Measurements from ENCODE around the gene ATP9A. TPM values are rescaled to one million over a fixed set of nuclear protein-coding genes. Genes with fewer than 3 reads are reported as not detected.

The ATP9A gene, protein sequence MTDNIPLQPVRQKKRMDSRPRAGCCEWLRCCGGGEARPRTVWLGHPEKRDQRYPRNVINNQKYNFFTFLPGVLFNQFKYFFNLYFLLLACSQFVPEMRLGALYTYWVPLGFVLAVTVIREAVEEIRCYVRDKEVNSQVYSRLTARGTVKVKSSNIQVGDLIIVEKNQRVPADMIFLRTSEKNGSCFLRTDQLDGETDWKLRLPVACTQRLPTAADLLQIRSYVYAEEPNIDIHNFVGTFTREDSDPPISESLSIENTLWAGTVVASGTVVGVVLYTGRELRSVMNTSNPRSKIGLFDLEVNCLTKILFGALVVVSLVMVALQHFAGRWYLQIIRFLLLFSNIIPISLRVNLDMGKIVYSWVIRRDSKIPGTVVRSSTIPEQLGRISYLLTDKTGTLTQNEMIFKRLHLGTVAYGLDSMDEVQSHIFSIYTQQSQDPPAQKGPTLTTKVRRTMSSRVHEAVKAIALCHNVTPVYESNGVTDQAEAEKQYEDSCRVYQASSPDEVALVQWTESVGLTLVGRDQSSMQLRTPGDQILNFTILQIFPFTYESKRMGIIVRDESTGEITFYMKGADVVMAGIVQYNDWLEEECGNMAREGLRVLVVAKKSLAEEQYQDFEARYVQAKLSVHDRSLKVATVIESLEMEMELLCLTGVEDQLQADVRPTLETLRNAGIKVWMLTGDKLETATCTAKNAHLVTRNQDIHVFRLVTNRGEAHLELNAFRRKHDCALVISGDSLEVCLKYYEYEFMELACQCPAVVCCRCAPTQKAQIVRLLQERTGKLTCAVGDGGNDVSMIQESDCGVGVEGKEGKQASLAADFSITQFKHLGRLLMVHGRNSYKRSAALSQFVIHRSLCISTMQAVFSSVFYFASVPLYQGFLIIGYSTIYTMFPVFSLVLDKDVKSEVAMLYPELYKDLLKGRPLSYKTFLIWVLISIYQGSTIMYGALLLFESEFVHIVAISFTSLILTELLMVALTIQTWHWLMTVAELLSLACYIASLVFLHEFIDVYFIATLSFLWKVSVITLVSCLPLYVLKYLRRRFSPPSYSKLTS
- total RNA-seq (2022; extraction: Qiagen RNA extraction): 11.3 to 17.7 TPM (median 14.3 TPM) in 5 replicates

DNA sequence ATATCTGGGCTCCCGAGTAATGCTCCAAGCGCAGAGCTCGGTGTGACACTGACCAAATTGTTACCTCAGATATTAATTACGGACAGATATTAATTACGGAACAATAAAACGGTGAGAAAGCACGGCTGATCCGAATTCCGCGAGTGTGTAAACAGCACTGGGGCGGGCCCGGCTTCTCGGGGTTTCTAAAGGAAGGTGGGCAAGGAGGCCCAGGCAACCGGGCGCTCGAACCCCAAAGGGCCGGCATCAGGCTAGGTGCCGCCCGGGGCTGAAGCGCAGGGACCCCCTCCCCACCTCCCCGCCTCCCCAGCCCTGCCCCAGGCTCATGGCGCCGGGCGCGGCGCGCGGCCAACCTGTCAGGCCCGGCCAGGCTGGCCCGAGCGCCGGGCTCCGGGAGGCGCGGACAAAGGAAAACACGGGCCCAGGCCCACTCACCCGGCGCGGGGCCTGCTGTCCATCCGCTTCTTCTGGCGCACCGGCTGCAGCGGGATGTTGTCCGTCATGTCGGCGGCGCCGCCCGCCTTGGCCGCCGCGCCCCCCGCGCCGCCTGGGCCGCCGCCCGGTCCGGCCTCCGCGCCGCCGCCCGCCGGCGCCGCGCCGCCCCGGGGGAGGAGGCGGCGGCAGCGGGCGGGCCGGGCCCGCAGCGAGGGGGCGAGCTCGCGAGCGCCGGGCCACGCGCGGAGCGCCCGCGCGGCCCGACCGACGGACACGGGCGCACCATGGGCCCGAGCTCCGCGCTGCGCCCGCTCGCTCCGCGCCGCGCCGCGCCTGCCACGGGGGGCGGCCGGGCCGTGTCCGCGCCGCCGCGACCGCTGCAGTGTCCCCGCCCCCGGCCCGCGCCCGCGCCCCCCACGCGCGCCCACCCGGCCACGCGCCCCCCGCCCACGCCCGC, at the start of gene ATP9A:
Gene ATP9A, minus strand, starts transcription at position 524 of the 892 bp plus-strand sequence. Its CDS starts 21 bp downstream, at position 503.

DNA sequence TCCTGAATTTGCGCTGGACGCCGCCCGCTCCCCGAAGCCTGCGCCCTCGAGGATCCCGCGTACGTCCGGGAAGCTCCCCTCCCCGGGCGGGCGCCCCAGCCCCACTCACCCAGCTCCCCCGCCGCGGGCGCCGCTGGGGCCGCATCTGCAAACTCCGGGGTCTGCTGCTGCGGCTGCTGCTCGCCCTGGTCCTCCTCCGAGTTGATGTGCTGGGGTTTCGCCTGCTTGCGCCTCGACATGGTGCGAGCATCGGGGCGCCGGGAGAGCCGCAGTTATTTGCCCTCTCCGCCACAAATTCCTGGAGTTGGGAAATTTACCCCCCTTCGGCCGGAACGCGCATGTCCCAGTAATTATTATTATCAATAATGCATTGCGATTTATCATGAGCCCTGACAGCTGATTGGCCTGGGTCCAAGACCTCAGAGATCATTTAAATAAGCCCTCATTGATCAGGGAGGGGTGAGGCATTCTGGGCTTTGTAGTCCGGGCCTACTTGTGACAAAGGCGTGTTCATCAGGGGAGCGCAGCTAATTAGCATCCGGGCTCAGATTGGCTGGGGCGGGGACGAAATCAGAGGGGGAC, 34.1 kb upstream of the ATP9A start, which contains the start of gene SALL4:
Gene SALL4, minus strand, starts transcription at position 352 of the 582 bp plus-strand sequence. Its CDS starts 113 bp downstream, at position 239.

Other genes with a start within 250 kb of the ATP9A start
- 6.5 to 8.9 TPM (median 7.6 TPM) in 5 replicates for gene NFATC2, start 225.7 kb downstream of the ATP9A start, total RNA-seq (2022; extraction: Qiagen RNA extraction)
- 1.1 to 2.0 TPM (median 1.4 TPM) in 5 replicates for gene SALL4, start 34.1 kb upstream of the ATP9A start, total RNA-seq (2022; extraction: Qiagen RNA extraction)

Data from A549 treated with CORT108297 at 1 μM for 4 hours (cell line).